G401 (cell line): ENCODE results near the gene EDNRB. TPM values are rescaled to one million over a fixed set of nuclear protein-coding genes. Genes with fewer than 3 reads are reported as not detected.
"Not testable (repeated sequence)": the region's sequence is repeated elsewhere in the genome, so short reads cannot be mapped to it uniquely, and the experiment has no call there.

Source experiments
- DNase-seq: peaks from one replicate; pipeline ENCODE4 v3.0.0-alpha.2; 2015; ENCODE audit warnings: low spot score
- in situ Hi-C: cut with HindIII; loops from 2 replicates; pipeline ENCODE4 v1.10.0; 2016; ENCODE audit warnings: low sequenced_read_pairs, mixed read lengths
- total RNA-seq: library from RNA; depleted of rRNA; stranded (reverse); fragments of >200 nt; shearing (Covaris generic); gene quantifications from 2 replicates; pipeline ENCODE4 v1.2.3, GENCODE V29; 2014; rRNA removed

Gene EDNRB
- not detected in 2 replicates for total RNA-seq

DNA sequence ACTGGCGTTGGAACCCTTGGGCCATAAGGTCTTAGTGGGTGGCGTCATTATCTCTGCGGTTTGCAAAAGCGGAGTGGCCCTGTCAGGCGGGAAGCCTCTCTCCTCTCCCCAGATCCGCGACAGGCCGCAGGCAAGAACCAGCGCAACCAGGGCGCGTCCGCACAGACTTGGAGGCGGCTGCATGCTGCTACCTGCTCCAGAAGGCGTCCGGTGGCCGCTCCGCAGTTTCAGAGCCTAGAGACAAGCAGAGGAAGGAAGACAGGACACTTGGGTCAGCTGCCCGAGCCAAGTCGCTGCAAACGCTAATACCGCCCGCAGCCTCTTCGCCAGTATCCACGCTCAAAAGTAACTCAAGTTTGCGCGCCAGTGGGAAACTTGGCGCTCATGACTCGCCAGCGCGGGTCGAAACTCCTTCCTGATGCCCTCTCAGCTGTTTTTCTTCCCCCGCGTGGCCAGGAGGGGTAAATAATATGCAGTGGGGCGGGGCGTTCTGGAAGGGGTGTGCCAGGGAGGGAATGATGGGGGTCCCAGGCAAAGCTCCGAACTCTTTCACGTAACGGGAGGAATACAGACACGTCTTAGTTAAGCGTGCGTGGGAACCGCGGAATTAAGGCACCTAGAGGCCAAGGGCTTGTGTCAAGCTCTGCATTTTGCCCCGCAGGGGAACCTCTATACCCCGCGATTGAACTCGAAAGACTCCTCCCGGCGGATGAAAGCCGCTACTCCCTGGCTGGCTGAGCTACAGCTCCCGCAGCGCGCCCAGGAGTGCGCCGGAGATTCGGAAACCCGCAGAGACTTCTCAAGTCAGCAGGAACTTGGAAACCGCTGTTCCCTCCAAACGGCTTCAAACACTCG, at the start of gene EDNRB:
TSS of gene EDNRB (minus strand) at position 441 of the 855 bp plus-strand sequence. CDS start at position 183, 258 bp downstream.
- in situ Hi-C loops, result no loop called here
- no peak for DNase-seq

DNA sequence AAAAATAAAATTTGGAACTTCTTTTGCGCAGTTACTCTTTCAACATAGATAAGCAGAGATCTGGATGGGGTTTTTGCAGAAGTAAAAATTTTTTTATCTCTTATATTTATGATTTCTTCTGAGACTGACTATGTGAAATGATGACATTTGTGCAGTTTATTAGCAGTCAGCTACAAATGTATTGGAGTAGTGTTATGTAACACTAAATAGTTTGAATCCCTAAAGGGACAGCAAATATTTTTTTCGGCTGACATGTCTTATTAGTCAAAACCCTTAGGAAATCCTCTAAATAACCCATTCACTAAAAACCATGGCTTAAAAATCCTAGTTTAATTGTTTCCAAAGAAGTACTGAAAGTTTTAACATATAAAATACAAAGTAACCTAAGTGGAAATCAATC, 48.0 kb upstream of the EDNRB start:
- DNase-seq, result no peak
- in situ Hi-C loops, result no loop called here

DNA sequence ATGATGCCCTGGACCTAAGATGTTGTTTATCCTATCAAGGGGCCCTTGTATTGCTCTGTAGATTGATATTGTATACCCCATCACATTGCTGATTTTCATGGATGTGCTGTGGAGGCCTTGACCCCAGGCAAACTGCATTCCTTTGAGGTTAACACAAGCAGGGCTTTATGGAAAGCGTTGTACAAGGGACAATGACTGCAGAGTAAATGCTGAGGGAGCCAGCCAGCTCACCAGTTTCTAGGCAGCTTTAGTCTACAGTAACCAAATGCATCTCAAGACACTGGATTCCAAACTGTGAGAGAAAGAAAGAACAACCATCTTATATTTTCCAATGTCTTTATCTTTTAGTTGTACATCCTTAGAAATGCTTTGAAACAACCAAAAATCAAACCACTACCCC, 34.1 kb upstream of the EDNRB start:
- in situ Hi-C loops, result no loop called here

DNA sequence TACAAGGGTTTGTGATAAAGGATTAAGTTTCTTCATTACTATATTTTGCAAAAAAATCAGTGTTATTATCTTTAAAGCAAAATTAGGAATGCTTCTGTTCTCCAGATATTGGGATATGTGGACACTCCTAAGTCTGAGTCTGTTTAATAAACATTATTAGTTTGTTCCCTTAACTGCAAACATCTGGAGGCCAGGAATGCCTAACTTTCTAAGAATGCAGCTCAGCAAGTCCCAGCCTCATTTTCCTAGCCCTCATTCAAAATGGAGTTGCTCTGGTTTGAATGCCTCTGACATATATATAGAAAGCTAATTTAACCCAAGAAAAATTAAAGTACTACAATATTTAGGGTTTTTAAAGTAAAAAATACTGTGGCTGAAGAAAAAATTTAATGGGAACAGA, 33.6 kb upstream of the EDNRB start:
- in situ Hi-C loops, result no loop called here
- no peak for DNase-seq

More for the DNA sequence above, 34.1 kb upstream of the EDNRB start:
- no peak for DNase-seq

DNA sequence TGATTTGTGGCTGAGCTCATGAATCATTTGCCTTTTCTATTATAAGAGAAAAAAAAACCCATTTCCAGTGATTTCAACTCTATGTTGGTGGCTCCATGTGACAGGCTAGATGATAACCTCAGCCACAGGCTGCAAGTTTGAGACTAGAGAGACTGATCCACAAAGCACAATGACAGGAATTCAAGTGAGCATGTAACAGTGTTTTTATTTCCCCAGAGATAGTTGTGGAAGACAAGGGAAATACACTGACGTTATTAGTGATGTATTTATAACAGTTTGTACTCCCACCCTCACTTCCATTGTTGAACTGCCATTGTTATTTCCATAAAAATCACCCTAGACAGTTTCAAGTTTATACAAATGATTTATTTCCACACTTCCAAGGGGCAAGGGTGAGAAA, 27.9 kb upstream of the EDNRB start:
- in situ Hi-C loops, result no loop called here
- DNase-seq, result no peak

DNA sequence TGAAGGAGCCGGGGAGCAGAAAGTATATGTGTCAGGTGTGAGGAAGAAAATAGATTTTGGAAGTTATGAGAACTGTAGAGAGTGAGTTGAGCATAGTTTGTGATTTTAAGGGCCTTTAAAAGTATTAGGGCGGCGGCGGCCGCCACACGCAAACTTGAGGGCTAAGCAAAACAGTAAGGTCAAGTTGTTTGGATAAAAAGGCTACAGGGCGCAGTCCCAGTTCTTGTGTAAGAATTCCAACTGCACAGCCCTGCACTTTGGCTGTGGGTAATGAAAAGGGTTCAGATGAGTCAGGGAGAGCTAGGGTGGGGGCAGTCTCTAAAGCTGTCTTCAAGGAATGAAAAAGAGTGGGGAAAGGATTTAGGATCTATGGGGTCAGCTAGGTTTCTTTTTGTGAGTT, 16.4 kb upstream of the EDNRB start:
- in situ Hi-C loops, DNase-seq: not testable (repeated sequence)

DNA sequence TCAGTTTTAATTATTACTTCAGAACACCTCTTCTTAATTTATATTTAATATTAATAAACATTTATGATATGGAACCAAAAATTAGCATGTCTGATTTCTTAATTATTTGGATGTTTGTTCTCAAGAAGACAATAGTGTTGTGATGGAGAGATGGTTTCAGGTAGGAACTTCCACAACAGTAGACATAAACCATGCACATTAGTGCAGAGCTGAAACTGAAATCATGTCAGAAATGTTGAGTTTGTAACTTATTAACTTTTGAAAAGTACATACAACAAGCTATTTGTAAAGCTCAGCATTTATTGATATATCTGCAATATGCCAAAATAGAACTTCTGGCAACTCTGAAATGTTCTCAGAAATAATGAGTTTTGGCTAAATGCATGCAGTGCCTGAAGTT, 11.8 kb upstream of the EDNRB start:
- DNase-seq, result no peak
- in situ Hi-C loops, result no loop called here

DNA sequence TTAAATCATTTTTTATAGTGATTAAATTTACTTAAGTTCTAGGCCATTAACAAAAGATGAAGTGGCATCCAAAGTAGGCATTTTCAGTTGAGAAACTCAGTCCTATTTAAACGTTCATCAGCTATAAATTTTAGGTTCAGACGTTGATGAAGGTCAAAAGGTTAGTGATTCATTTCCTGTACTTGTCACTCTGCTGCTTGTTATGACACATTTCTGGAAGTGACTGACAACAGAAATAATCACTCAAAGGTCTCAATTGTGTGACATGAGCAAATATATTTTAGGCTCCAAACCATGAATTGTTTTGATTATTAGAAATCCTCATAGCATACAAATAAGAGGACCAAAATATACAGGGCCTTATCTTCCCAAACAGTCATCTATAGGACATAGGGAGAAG, 10.3 kb upstream of the EDNRB start:
- DNase-seq, result no peak
- in situ Hi-C loops, result no loop called here

DNA sequence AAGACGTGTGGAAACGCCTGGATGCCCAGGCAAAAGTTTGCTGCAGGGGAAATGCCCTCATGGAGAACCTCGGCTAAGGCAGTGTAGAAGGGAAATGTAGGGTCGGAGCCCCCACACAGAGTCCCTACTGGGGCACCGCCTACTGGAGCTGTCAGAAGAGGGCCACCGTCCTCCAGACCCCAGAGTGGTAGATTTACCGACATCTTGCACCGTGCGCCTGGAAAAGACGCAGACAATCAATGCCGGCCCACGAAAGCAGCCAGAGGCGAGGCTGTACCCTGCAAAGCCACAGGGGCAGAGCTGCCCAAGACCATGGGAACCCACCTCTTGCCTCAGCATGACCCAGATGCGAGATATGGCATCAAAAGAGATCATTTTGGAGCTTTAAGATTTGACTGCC, 7.0 kb upstream of the EDNRB start:
- DNase-seq, result no peak
- in situ Hi-C loops, result no loop called here

DNA sequence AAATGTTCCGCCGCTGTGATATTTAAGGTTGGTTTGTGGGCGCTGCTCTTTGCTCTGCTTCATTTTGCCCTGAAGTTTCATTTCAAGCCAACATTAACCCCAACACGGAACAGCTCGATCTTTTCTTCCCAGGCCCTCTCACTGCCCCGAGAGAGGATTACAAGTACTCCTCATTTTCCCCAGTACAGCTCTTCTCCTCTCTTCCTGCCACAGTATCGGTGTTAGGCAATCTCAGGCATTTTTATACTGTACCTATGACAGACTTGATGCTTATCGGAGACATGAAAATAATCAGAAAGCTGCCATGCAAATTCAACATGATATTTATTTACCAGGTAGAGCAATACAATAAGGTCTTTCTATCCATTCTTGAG, 1.3 kb upstream of the EDNRB start:
- in situ Hi-C loops, result no loop called here
- DNase-seq, result no peak

DNA sequence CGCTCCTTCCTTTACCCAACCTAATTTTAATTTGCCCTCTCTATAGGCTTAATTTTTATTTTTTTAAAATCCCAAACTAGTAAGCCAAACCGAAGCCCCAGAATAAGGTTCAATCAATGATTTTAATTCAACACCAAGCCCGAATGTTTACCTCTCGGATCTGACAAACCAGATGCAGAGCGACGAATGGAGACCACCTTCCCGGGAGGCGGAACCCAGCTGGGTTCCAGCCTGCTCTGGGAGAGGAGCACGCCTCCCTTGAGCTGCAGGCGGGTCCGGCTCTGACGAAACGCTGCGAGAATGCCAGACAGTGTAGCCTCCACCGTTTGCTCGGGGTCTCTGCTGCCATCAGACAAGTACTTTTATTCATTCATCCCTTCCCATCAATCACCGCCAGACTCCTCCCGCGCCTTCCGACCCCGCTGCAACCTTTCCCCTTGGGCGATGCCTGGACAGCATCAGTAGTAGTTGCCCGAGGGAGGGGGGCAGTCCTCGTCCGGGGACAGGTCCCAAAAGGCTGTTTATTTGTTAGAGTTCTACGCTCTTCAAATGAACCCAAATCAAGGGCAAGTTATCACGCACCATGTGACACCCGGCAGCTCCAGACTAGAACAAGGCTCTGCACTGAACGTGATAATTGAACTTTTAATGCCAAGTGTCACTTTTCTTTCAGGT, 752 bp upstream of the EDNRB start:
- in situ Hi-C loops, result no loop called here
- no peak for DNase-seq

DNA sequence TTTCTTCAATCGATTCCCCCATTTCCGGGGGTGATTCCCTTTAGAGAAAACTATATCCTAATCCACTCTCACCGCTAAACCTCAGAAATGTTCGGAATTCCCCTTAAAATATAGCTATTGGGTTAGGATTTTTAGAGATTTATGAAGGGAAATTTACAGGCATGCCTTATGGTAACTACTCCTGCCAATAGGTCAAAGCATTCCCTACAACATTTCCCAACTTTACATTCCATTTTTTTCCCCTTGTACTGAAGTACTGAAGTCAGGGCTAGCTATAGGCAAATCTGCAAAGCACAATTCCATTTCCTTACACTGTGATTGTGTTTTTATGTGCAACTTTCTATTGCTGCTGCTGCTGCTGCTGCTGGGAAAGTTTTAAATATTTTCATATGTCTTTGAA, 2.1 kb downstream of the EDNRB start:
- in situ Hi-C loops, result no loop called here
- no peak for DNase-seq

DNA sequence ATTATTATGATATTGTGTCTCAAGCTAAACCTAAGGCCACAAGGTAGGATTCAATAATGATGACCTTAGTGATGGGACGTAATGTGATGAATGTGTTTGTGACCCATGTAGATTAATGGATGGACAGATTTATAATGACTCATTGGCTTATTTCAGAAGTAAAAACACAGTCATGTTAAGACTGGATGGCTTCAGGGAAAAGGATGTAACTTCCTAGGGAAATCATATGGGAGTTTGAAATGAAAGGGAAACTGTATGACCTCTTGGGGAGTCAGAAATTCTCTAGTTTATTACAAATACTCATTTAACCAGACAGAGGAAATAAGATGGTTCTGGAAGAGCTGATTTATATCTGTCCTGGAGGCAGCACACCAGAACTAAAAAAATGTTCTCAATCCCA, 2.9 kb downstream of the EDNRB start:
- in situ Hi-C loops, result no loop called here
- no peak for DNase-seq

DNA sequence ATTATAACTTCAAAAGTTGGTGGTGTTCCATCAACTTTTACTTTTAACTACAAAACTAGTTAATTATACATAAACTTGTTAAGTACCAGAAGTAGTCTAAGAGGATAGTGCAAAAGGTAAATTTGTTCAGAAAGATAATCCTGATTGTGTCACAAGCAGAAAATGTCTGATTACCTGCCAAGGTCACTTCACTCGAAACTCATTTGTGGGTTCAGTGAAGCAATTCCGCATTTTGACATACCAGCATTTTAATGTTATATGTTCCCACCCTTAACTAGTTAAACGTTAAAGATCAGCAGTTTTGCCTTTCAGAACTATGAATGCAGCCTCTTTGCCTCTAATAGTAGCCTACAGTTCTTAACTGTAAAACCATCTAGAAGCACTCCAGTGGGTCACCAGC, 5.6 kb downstream of the EDNRB start:
- no peak for DNase-seq
- in situ Hi-C loops, result no loop called here

DNA sequence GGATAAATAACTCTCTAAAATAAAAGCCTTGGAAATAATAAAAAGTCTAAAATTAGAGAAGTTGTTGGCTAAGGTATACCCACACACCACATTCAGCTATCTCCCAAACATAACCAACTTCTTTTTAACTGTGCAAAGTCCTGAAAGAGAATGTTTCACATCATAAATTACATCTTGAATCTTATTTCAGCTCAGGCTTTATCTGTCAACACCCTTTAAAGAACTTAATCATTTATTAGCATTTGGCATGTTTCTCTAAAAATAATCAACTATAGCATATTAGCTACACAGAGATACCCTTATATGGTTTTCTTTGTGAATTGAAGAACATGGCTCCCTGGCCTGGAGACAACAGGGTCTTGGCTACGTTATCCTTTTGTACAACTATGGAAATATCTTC, 6.9 kb downstream of the EDNRB start:
- in situ Hi-C loops, result no loop called here
- DNase-seq, result no peak

DNA sequence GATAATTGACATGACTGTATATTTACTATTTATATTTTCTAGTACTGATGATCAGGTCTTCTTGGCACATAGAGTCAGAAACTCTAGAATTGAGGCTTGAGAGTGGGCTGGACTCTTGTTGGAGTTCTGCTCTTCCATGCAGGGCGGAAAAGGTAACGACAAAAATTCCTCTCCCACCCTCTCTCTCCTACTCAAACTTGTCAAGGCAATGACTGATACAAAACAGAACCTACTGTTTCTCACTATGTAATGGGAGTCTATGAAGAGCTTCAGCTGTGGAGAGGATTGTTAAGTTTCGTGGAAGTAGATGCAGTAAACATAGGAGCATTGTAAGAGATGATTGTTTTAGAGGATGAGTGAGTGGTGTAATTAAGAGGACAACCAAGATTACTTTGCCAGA, 8.8 kb downstream of the EDNRB start:
- no peak for DNase-seq
- in situ Hi-C loops, result no loop called here

DNA sequence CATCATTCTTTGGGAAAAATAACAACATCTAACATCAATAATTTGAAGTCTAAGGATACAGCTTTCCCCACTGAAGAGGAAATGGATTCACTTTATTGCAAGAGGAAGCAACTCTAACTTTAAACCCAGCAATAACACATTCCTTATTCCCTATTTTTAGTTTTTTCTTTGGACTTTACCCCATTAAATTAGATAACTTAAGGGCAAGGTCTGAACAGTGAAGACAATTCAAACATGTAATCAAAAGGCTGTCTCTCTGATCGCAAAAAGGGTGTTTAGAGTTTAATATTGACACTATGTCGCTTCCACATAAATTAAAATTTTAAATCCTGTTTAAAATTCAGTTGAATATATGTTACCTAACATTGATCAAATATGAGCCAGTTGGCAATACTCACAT, 10.1 kb downstream of the EDNRB start:
- in situ Hi-C loops, result no loop called here
- no peak for DNase-seq

DNA sequence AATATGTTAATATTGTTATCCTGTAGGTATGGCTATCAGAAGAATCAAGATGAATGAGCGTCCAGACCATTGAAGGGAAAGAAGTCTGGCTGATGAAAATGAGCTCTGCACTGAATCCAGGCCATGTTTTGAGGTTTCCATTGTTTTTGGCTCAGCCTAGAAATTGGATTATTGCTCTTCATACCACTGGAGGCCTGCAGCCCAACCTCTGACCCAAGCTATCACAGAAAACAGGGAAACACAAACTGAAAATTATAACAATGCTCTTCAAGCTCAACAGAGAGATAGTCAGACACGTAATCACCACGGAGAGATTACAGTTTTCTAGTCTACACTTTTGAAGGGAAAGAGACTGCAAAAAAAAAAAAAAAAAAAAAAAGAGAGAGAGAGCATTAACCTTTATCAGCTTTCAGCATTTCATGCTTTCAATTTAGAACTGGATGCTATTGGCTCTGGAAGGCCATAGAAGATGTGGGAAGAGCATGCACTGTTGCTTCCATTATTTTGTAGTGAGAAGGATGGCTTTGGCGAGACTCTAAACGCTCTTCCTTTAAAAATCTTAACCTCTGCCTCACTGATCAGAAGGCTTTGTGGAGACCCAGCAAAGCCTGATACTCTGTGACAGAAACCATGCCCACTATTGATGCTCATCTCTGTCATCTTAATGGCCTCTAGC, 10.8 kb downstream of the EDNRB start:
- in situ Hi-C loops, result no loop called here
- no peak for DNase-seq

DNA sequence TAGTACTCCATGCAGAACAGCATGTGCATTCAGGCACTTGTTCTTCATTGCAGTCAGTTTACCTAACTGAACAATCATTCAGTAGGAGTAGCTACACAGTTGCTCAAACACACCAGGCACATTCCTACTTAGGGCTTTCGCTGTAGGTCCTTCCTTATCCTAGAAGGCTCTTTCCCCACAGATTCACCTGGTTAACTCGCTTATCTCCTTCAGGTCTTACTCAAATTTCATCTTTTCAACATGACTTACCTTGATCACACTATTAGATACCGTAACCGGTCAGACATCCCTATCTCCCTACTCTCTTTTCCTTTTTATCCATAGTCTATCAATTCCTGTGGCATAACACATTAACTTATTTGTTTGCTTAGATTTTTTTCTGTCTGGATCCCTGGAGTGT, 14.6 kb downstream of the EDNRB start:
- in situ Hi-C loops, result no loop called here
- no peak for DNase-seq

DNA sequence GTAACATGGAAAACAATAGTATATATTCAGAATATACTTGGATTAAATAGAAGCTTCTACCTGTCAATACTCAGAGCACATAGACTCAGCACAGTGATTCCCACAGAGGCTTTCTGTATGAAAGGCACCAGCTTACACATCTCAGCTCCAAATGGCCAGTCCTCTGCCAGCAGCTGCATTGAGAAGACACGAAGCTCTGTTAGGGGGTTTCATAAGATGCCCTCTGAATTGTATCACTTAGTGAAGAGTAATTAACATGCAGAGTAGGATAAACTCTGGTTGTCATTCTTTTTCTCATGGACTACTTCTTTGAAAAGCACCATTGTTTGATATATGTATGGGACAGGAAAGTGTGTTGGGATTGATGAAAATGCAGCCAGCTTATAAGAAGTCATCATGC, 15.2 kb downstream of the EDNRB start:
- in situ Hi-C loops, result no loop called here
- DNase-seq, result no peak
